GM19328 (cell line): Measurements from ENCODE around the gene CYTL1.
"Not testable (repeated sequence)": the region's sequence is repeated elsewhere in the genome, so short reads cannot be mapped to it uniquely, and the experiment has no call there.

ENCODE experiments used
- ATAC-seq: cut with Tn5 transposase; IDR thresholded peaks from one replicate; pipeline ENCODE4 v1.9.1; 2021; ENCODE audit warnings: mild to moderate bottlenecking, moderate library complexity; ENCODE audit not compliant: unreplicated experiment

The CYTL1 gene

GRCh38 chr4:5034206-5034605, 14.9 kb upstream of the CYTL1 start:
- no peak for ATAC-seq

DNA sequence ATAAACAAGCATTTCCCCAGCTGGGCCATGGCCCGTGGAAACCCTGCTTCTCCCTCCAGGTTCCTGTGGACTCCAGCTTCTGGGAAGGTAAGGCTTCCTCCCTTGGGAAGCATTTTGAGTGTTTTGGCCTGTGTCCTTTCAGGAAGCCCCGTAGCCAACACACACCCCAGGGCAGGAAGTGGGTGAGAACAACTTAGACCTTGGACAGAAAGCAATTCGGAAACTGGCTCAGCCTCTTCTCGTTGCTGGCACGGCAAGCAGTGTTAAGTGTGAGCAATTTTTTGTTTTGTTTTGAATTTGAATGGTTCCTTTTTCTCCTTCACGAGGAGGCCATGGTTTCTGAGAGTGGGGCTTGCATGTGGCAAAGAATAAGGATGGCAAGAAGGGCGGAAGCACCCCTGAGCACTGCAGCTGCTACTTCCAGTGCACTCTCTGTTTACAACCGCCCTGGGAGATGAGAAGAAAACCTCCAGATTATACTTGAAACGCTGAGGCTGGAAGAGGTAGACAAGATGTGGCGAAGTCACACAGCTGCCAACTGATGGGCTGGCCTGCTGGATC, 14.1 kb upstream of the CYTL1 start:
- ATAC-seq = no peak

GRCh38 chr4:5032813-5033212, 13.6 kb upstream of the CYTL1 start:
- ATAC-seq = no peak

DNA sequence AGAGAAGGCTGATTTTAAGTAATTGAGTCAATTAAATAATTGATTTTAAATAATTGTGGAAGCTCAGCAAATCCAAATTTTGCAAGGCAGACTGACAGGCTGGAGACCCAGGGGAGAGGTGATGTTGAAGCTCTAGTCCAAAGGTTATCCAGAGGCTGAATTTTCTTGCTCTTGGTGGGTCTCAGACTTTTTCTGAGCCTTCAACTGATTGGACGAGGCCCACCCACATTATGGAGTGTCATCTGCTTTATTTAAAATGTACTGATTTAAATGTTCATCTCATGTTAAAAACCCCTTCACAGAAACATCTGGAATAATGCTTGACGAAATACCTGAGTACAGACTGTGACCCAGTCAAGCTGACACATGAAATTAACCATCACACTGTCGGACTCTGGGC, 11.7 kb upstream of the CYTL1 start:
- ATAC-seq = no peak

DNA sequence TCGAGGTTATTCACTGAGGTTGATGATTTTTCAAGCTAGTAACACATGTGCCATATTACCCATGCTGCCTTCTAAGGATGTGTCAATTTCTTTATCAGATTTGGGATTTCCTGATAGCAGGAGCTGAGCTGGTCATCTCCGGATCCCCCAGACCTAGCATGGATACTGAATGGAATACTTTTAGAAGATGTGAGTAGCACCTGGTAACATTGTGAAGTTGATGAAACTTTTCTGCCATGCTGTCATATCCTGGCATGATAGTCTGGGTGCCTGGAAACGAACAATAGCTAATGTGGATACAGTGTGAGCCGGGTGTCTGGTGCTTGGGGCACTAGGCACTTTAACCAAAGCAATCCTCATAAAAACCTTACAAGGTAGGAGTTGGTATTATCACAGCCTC, 11.0 kb upstream of the CYTL1 start:
- ATAC-seq = no peak

- ATAC-seq = no peak
Observed at GRCh38 chr4:5029447-5029846, 10.2 kb upstream of the CYTL1 start.

DNA sequence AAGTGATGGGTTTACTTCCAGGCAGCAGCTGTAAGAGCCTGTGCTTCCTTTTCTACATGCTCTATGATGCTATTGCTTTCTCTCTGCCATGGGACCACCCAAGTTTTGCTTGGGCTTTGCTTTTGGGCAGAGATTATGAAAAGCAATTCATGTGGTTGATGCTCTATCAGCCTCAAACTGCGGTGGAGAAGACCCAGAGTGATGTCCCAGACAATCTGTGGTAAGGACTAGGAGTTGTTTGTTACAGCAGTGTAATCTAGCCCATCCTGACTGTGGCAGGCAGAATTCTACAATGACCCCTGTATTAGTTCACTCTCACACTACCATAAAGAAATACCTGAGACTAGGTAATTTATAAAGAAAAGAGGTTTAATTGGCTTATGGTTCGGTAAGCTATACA, 9.2 kb upstream of the CYTL1 start:
- no peak for ATAC-seq

GRCh38 chr4:5027346-5027745, 8.1 kb upstream of the CYTL1 start:
- no peak for ATAC-seq

GRCh38 chr4:5026371-5026770, 7.1 kb upstream of the CYTL1 start:
- no peak for ATAC-seq

- ATAC-seq = no peak
Observed at GRCh38 chr4:5024673-5025072, 5.4 kb upstream of the CYTL1 start.

GRCh38 chr4:5021546-5021945, 2.3 kb upstream of the CYTL1 start:
- no peak for ATAC-seq

- ATAC-seq = no peak
Observed at GRCh38 chr4:5020341-5020740, 1.1 kb upstream of the CYTL1 start.

DNA sequence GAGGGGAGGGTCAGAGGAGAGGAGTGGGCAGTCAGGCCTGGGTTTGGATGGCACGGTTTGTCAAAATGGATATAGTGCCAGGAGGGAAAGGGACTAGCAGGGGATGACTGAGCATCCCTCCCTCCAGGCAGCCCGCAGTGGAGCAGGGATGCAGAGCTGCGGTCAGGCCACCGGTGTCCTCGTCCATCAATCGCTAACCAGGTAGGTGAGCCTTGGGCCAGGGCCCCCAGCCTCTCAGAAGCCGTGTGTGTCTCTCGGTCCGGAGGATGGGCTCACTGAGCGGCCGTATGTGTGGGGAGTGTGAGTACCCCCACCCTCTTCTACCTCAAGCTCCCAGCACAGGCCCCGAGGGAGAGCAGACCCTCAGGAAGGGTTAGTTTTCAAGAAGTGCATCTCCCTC, 538 bp upstream of the CYTL1 start:
- ATAC-seq = no peak

DNA sequence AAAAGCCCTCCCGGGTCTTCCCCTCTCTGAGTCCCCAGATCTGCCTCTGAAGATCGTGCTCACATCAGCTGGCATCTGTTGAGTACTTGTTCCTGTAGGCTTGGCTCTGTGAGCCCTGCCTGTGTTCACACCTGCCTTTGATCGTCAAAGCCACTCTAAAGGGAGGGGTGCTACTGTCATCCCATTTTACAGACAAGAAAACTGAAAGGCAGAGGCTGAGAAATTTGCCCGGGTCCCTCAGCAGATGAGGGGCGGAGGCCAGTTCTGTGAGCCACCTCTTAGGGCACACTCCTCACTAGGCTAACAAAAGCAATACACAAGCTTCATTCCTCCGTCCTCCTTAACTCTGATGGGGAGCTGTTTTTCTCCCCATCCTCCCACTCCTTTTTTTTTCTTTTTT, 655 bp downstream of the CYTL1 start:
- ATAC-seq = no peak

- ATAC-seq = no peak
Observed at GRCh38 chr4:5018096-5018495, 1.2 kb downstream of the CYTL1 start.

DNA sequence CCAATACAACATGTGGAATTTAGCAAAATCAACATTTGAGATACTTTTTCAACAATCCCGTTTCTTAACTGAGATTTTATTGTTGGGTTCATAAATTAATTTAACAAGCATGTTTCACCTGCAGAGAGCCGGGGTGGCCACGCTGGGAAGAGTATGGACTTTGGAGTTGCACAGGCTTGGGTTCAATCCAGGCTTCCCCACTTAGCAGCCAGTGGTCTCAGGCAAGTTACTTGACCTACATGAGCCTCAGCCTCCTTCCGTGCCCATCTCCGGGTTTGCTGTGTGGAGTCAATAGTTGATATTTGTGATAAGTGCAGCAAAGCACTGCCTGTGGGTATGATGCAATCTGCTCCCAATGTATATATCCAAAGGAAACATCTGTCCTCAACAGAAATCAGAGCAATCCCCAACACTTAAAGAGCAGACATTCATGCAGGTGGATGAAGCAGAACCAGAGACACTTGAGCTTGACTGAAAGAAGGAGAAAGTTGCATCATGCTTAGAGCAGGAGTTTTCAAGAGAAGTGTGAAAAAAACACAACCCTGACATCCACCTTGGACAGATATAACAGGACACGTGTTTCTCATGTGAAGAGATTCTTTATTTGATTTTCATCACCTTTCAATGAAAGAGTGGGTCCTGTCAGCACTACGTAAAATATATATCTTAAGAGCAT, 5.1 kb downstream of the CYTL1 start:
- ATAC-seq = no peak

DNA sequence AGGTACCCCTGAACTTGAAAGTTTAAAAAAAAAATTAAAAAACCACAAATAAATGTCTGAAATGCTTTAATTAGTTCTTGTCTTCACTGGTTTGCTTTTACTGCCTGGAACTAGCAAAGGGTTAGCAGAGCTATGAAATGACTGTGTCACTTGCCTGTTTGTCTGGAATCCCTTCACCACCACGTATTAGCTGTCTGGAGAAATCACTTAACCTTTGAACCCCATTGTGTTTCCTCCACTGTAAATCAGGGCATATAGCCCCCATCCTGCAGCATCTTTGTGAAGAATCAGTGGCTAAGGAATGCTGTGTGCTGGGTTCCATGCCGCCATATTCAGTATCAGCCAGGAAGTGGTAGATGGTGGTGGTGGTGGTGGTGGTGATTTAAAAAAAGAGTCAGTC, 6.3 kb downstream of the CYTL1 start:
- no peak for ATAC-seq

DNA sequence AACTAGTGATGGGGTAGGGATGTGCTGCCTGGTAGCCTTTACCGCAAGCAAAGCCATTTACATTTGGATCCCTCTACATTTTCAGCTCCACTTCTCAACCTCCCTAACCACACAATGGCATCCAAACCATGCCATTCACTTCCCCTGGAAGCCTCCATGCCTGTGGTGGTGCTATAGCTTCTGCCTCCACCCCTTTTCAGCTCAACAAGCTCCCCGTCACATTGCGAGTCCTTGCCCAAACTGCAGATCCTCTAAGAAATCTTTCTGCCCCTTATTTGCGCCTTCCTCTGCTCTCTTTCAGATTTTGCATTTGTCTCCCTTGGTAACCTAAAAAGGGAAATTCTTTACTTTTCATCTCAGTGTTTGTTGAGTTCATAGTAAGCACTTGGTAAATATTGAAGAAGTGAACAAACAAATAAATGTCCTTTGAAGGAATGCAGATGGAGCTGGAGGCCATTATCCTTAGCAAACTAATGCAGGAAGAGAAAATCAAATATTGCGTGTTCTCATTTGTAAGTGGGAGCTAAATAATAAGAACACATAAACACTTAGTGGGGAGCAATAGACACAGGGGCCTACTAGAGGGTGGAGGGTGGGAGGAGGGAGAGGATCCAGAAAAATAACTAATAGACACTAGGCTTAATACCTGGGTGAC, 6.9 kb downstream of the CYTL1 start:
- no peak for ATAC-seq

- ATAC-seq = no peak
Observed at GRCh38 chr4:5010984-5011383, 8.3 kb downstream of the CYTL1 start.

DNA sequence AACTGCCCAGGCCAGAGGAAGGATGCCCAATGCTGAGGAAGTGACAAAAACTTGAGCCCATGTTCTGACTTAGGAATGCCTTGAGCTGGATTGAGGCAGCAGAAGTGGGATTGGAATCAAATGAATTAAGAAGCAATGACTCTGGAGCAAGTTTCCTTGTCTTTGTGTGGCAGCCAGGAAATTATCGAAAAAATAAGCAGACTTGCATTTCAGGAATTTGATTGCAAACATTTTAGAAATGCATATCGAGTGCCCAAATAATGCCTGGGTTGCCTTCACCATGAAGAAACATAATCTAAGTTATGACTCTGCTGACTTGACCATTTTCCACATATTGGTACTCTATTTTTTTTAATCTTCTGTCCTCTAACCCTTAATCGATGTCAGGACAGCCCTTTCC, 9.5 kb downstream of the CYTL1 start:
- no peak for ATAC-seq

DNA sequence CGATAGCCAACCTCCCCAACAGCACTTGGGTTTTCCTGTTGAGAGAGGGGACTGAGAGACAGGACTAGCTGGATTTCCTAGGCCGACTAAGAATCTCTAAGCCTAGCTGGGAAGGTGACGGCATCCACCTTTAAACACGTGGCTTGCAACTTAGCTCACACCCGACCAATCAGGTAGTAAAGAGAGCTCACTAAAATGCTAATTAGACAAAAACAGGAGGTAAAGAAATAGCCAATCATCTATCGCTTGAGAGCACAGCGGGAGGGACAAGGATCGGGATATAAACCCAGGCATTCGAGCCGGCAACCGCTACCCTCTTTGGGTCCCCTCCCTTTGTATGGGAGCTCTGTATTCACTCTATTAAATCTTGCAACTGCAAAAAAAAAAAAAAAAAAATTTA, 12.3 kb downstream of the CYTL1 start:
- ATAC-seq = not testable (repeated sequence)

GRCh38 chr4:5004496-5004895, 14.8 kb downstream of the CYTL1 start:
- no peak for ATAC-seq

DNA sequence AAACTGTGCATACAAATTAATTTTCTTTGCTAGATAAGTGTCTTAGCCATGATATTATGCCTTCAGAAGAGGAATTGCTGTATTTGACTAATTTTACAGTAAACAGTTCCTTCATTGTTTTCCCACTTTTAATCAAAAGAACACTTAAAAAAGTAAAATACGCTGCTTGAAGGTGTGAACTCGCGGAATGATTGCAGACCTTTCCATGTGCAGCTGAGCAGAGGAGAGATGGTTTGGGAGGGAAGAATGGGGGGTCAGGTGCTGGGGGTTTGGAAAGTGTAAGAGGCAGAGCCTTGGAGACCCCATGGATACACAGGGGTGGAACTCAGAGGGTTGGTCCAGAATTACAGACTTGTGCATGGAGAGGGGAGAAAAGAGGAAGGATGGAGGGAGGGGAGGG, 15.3 kb downstream of the CYTL1 start:
- no peak for ATAC-seq
